Skeletal muscle cell (primary cell): Measurements from ENCODE around the gene GNRHR.
A peak's percentile ranks its signal among the peaks of the same experiment; 100 is the strongest.
"Not testable (repeated sequence)": the region's sequence is repeated elsewhere in the genome, so short reads cannot be mapped to it uniquely, and the experiment has no call there.

Experiments used
- DNase-seq: peaks from one replicate; pipeline ENCODE4 v3.0.0-alpha.2; 2010; ENCODE audit warnings: low read depth
- H3K4me3 ChIP-seq: 2 replicates; pipeline ENCODE4 v1.5.1; 2011; ENCODE audit warnings: low read depth, mild to moderate bottlenecking, control low read depth, low read length, moderate library complexity

Gene GNRHR

GRCh38 chr4:67754288-67754687 is at the start of gene GNRHR:
Gene GNRHR, minus strand, starts transcription at chr4:67754388. Its CDS starts 53 bp downstream, at chr4:67754335.
- no peak within 1 kb of the TSS for H3K4me3 ChIP-seq
- no peak for DNase-seq

GRCh38 chr4:67796810-67797209 is 42.6 kb upstream of the GNRHR start:
- DNase-seq = no peak
- no peak overlapping the region for H3K4me3 ChIP-seq

- no peak overlapping the region for H3K4me3 ChIP-seq
- no peak for DNase-seq
These were observed 36.5 kb upstream of the GNRHR start for GRCh38 chr4:67790721-67791120.

GRCh38 chr4:67787311-67787710 is 33.1 kb upstream of the GNRHR start:
- no peak for DNase-seq
- no peak overlapping the region for H3K4me3 ChIP-seq

- H3K4me3 ChIP-seq = no peak overlapping the region
- DNase-seq = no peak
These were observed 31.3 kb upstream of the GNRHR start for GRCh38 chr4:67785528-67785927.

GRCh38 chr4:67779631-67780030 is 25.4 kb upstream of the GNRHR start:
- no peak for DNase-seq

GRCh38 chr4:67776746-67777145 is 22.6 kb upstream of the GNRHR start:
- H3K4me3 ChIP-seq = no peak overlapping the region
- DNase-seq = no peak

More at GRCh38 chr4:67779631-67780030, 25.4 kb upstream of the GNRHR start:
- H3K4me3 ChIP-seq = no peak overlapping the region

- DNase-seq = no peak
- no peak overlapping the region for H3K4me3 ChIP-seq
These were observed 16.2 kb upstream of the GNRHR start for GRCh38 chr4:67770422-67770821.

- no peak overlapping the region for H3K4me3 ChIP-seq
- no peak for DNase-seq
These were observed 11.7 kb upstream of the GNRHR start for GRCh38 chr4:67765928-67766327.

GRCh38 chr4:67765401-67765800 is 11.2 kb upstream of the GNRHR start:
- no peak for DNase-seq

GRCh38 chr4:67764183-67764582 is 10.0 kb upstream of the GNRHR start:
- no peak for DNase-seq
- no peak overlapping the region for H3K4me3 ChIP-seq

More at GRCh38 chr4:67765401-67765800, 11.2 kb upstream of the GNRHR start:
- H3K4me3 ChIP-seq = no peak overlapping the region

GRCh38 chr4:67762086-67762485 is 7.9 kb upstream of the GNRHR start:
- DNase-seq = peak; percentile 28
- no peak overlapping the region for H3K4me3 ChIP-seq

- not testable (repeated sequence) for H3K4me3 ChIP-seq, DNase-seq
These were observed 2.8 kb upstream of the GNRHR start for GRCh38 chr4:67756991-67757390.

GRCh38 chr4:67755974-67756373 is 1.8 kb upstream of the GNRHR start:
- no peak overlapping the region for H3K4me3 ChIP-seq
- no peak for DNase-seq

- no peak for DNase-seq
- no peak overlapping the region for H3K4me3 ChIP-seq
These were observed 2.9 kb downstream of the GNRHR start for GRCh38 chr4:67751260-67751659.

GRCh38 chr4:67750691-67751090 is 3.5 kb downstream of the GNRHR start:
- no peak for DNase-seq
- H3K4me3 ChIP-seq = no peak overlapping the region

GRCh38 chr4:67749286-67749685 is 4.9 kb downstream of the GNRHR start:
- DNase-seq = no peak
- H3K4me3 ChIP-seq = no peak overlapping the region

- no peak overlapping the region for H3K4me3 ChIP-seq
- no peak for DNase-seq
These were observed 7.2 kb downstream of the GNRHR start for GRCh38 chr4:67746797-67747495.

- H3K4me3 ChIP-seq = no peak overlapping the region
- DNase-seq = no peak
These were observed 9.5 kb downstream of the GNRHR start for GRCh38 chr4:67744561-67745283.

- H3K4me3 ChIP-seq = no peak overlapping the region
- DNase-seq = no peak
These were observed 11.0 kb downstream of the GNRHR start for GRCh38 chr4:67743194-67743593.

- DNase-seq = no peak
- no peak overlapping the region for H3K4me3 ChIP-seq
These were observed 17.9 kb downstream of the GNRHR start for GRCh38 chr4:67736262-67736661.
